ENCODE data around the gene FBXO15. TPM values are rescaled to one million over a fixed set of nuclear protein-coding genes. Genes with fewer than 3 reads are reported as not detected.

FBXO15 gene
- total RNA-seq, 2 experiments from 2014 or later: 0.54 to 2.1 TPM

- CTCF ChIA-PET (ENCODE audit: unreplicated experiment): no interaction called here
- no TSS peak for BruUV-seq (replicated peaks)
- Histone ChIP-seq H4K20me1 (ENCODE audit: insufficient read depth, low read length) (no peaks in the 10 kb centered on the region), H3K79me2 (ENCODE audit: insufficient read depth, low read depth, low read length) (no peaks in the 10 kb centered on the region), H2AFZ (ENCODE audit: low read length) (no peak overlapping the region), H3K36me3 (ENCODE audit: insufficient read depth, low read length) (no peaks in the 10 kb centered on the region), H3K4me3 (ENCODE audit: low read depth, low read length, poor library complexity, severe bottlenecking) (no peak overlapping the region), H3K4me1 (ENCODE audit: insufficient read depth, low read length, poor library complexity, severe bottlenecking) (no peaks in the 10 kb centered on the region), H3K9me3 (ENCODE audit: low read length) (no peaks in the 10 kb centered on the region), H3K9me2 (ENCODE audit: insufficient read depth, low read length) (no peaks in the 10 kb centered on the region), H3K27ac (ENCODE audit: low read depth, low read length, poor library complexity, severe bottlenecking) (no peak overlapping the region), H3K4me2 (ENCODE audit: low read length) (no peak overlapping the region)
- TF ChIP-seq EZH2phosphoT487 (IDR thresholded peaks at IDR 0.05; ENCODE audit: borderline replicate concordance, low read depth, low read length) (no peak), CTCF (conservative IDR thresholded peaks at IDR 0.05; ENCODE audit: low read length) (no peak)
- intact Hi-C loops (cut with micrococcal nuclease; ENCODE audit: unreplicated experiment): no loop called here
- DNase-seq (ENCODE audit: low spot score): no peak
- POLR2A ChIA-PET: no interaction called here
These were observed 96.8 kb downstream of the FBXO15 start for GRCh38 chr18:74050807-74051206.

- BruUV-seq (replicated peaks): no TSS peak
These were observed 106.9 kb downstream of the FBXO15 start for GRCh38 chr18:74040459-74041332.

More at GRCh38 chr18:74040459-74041332, 106.9 kb downstream of the FBXO15 start:
- no peak overlapping the region for H2AFZ ChIP-seq (ENCODE audit: low read length)
- no peak overlapping the region for H3K4me3 ChIP-seq (ENCODE audit: low read depth, low read length, poor library complexity, severe bottlenecking)
- H3K4me1 ChIP-seq (ENCODE audit: insufficient read depth, low read length, poor library complexity, severe bottlenecking): no peaks in the 10 kb centered on the region
- no peaks in the 10 kb centered on the region for H3K9me3 ChIP-seq (ENCODE audit: low read length)
- H3K79me2 ChIP-seq (ENCODE audit: insufficient read depth, low read depth, low read length): no peaks in the 10 kb centered on the region
- no peaks in the 10 kb centered on the region for H3K36me3 ChIP-seq (ENCODE audit: insufficient read depth, low read length)
- no peak overlapping the region for H3K27ac ChIP-seq (ENCODE audit: low read depth, low read length, poor library complexity, severe bottlenecking)
- H3K4me2 ChIP-seq (ENCODE audit: low read length): no peak overlapping the region
- intact Hi-C loops (cut with micrococcal nuclease; ENCODE audit: unreplicated experiment): loop anchor here (1.0 kb wide), 1 partner anchor 77 kb away; no protein-coding TSS in a partner anchor
- CTCF ChIA-PET (ENCODE audit: unreplicated experiment): interaction anchor here (3.1 kb wide), 1 partner anchor 42 kb away, joined by 8 read pairs; no protein-coding TSS in a partner anchor
- peak; percentile 63 for DNase-seq (ENCODE audit: low spot score)
- no peaks in the 10 kb centered on the region for H3K9me2 ChIP-seq (ENCODE audit: insufficient read depth, low read length)
- H4K20me1 ChIP-seq (ENCODE audit: insufficient read depth, low read length): no peaks in the 10 kb centered on the region
- no peak for TF ChIP-seq EZH2phosphoT487 (IDR thresholded peaks at IDR 0.05; ENCODE audit: borderline replicate concordance, low read depth, low read length)
- peak; percentile 74 for TF ChIP-seq CTCF (conservative IDR thresholded peaks at IDR 0.05; ENCODE audit: low read length)
- POLR2A ChIA-PET: interaction anchor here (0.6 to 1.0 kb wide), 2 partner anchors 13 to 76 kb away, joined by 4 to 5 read pairs; no protein-coding TSS in a partner anchor
